ENCODE data around the gene EPB41L4B.
"Not testable (repeated sequence)": the region's sequence is repeated elsewhere in the genome, so short reads cannot be mapped to it uniquely, and the experiment has no call there.

The EPB41L4B gene

DNA sequence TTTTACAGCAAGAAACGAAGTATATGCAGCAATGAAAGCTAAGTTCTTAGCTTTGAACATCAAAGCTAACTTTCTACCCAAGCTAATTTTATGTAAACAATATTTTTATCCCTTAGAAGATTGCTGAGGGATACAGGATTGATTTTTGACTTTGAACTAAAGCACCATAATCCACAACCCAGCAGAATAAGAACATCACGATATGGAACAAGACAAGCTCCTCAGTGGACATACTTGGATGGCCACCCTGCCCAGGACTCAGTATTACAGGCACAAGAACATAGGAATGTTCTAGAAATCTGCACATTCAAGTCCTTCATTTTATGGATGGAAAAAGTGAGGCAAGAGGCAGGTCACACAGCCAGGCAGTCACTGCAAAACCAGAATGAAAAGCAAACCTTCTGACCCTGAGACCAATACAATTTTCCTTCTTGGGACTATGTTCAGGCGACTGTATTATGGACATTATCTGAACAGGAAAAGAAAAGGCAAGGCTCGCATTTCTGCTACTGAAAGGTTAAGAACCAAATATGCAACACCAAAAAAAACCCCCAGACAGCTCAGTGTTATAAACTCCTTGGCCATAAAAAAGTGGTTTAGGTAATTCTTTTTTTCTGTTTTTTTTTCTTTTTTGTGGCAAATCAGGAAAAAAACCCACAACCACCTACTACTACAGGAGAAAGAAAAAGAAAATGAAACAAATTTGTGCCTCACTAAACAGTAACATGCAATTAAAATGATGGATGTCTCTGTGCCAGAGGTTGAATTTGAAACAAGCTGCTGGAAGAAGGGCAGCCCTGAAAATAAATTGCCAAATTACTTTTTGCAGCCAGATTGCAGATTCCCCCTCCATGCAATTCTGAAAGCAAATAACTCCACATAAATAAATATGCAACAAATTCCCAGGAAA lies 25.4 kb downstream of the EPB41L4B start:
- FAIRE-seq = no peak

DNA sequence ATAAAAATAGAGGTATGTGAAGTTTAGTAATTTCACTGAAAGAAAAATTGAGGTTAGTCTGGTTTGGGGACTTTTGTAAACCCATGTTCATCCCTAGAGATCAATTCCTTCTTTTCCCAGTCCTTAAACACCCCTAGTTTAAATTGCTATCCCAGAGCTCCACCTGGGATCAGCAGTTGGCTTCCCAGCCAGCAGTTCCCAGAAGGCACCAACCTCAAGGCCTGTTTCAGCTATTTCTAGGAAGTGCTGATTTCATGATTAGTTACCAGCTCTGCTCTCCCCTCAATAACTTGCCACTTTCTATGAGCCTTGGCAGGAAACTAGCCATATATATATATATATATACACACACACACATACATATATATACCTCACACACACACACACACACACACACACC lies 30.5 kb downstream of the EPB41L4B start:
- no peak for FAIRE-seq

DNA sequence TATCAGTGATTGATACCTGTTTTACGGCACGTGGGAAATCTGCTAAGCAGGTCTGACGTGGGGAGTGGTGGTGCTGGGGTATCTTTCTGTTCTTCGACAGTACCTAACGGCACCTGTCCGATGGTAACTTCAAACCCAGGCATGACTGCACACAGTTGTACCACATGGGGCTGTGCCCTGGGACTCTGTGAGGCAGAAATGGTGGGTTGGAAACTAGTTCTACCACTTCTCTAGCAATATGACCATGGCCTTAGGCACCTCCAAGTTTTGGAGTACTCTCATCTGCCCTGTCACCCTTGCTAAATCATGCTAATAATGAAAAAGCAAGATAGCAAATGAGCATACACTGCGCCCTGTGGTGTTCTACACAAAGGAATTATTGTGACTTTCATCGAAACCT lies 30.9 kb downstream of the EPB41L4B start:
- FAIRE-seq = no peak

DNA sequence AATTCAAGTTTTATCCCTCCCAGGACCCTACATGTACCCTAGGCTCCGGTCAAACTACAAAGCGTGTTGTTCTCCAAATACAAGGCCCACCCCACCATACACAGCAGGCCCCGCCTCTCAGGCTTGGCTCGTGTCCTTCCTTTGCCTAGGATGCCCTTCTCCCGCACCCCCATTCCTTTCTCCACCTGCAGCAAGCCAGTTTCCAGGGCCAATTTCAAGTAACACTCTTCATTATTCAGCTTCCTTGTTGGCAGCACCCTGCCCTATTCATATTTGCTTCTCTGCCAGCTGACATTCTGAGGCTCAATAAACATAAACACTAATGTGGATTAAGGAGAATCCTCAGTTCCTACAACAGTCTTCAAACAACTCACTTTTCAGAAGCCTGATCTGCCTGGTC lies 31.7 kb downstream of the EPB41L4B start:
- no peak for FAIRE-seq

DNA sequence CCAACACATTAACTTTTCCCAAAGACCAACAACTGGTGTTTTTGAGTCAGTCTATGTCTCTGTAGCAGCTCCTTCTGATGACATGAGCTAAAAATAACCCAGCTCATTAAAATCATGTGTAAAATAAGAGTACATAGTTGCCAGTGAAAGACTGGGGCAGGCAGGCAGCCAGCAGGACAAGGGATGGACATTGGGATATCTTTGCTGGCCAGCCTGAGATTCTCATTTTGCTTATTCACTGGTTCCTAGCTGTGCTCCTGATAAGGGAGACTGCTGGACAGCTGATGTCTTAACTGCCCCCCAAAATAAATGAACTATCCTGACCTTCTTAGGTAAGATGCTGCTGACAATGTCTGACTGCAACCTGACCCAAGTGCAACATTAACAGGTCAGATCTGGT lies 33.9 kb downstream of the EPB41L4B start:
- no peak for FAIRE-seq

DNA sequence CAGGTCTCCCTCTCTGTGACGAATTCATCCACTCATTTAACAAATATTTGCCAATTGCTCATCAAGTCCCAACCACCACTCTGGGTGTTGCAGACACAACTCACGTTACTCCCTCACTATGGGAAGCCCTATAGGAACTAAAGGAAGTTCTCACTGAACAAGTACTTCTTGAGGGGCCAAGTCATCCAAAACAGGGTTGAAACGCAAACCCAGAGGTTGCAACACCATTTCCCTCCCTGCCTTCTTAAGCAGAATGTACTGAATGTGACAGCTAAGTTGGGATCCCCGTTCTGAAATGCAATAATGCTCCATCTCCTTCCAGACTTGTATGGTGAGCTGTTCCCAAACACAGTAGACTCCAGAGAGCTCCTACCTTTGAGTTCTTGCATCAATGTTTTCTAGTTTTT lies 34.3 kb downstream of the EPB41L4B start:
- no peak for FAIRE-seq

DNA sequence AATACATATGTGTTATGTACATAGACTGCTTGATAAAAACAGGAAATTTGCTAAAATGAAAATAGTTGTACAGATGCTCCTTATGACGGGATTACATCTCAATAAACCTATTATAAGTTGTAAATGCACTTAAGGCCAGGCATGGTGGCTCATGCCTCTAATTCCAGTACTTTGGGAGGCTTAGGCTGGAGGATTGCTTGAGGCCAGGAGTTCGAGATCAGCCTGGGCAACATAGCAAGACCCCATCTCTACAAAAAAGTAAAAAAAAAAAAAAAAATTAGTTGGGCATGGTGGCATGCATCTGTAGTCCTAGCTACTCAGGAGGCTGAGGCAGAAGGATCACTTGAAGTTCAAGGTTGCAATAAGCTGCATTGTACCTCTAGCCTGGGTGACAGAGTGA lies 37.2 kb downstream of the EPB41L4B start:
- FAIRE-seq = not testable (repeated sequence)

DNA sequence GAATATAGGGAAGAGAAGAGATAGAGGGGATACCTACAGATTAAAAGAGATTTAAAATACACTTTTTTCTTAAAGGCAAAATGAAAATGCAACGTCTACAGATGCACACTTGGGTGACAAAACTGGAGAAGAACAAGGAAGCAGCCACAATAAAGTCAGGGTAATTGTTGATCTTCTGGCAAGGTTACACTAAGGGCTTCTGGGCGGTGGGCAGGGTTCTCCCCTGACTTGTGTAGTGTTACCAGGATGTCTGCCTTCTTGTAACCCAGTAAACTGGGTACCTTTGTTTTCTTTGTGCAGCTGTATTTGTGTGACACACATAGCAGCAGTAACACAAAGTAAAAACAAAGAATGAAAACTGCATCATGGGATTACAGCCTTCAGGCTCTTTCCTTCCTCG lies 37.8 kb downstream of the EPB41L4B start:
- FAIRE-seq = no peak

DNA sequence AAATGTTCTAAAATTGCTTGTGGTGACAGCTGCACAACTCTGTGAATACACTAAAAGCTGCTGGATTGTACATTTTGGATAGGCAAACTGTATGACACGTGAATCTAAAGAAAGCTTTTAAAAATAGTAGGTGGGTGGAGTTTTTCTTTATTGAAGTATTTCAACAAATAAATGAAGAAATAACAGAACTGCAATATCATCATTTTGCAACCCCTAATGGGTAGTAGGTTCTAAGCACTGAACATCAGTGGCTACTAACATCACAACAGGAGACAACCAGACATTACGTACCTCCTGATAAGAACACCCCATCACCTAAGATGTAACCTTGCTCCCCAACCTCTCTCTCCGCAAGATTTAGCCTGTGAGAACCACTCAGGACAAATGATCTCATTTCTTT lies 38.6 kb downstream of the EPB41L4B start:
- FAIRE-seq = no peak

DNA sequence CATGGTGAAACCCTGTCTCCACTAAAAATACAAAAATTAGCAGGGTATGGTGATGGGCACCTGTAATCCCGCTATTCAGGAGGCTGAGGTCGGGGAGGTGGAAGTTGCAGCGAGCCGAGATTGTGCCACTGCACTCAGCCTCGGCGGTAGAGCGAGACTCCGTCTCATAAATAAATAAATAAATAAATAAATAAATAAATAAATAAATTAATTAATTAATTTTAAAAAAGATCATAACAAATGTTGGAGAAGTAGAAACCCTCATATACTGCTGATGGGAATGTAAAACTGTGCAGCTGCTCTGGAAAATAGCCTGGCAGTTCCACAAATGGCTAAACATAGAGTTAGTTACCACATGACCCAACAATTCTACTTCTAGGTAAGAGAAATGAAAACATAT lies 39.3 kb downstream of the EPB41L4B start:
- FAIRE-seq = no peak

DNA sequence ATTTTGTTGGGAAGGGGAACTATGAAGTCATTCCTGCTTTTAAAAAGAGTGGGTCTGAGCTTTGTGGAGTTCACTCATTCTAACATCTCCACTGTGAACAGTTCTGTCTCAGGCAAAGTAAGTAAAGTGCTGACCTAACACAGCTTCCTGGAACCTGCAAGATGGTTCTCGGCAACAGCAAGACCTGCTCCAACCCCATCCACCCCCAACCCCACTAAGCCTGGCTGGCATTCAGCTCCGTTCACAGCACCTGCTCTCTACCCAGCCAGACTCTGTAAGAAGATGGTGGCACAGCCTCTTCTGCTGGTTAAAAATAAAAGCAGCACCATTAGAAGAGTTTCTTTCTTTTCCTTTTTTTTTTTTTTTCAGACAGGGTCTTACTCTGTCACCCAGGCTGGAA lies 42.0 kb downstream of the EPB41L4B start:
- FAIRE-seq = no peak

DNA sequence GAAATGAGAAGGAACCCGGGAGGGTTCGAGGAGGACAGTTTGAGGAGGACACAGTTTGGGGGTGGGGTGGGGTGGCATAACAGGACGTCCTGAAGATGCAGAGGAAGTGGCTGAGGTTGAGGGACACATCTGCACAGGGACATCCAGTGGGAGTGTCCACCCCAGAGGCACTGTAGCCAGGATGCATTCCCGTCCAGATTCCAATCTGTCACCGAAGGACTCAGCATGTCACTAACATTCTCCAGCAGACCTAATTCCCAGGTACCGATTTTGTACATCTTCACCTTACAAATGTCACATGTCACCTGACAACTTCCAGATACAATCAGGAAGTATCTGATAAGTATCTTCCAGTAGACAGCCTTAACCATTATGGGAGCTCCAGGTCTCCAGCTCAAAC lies 42.6 kb downstream of the EPB41L4B start:
- no peak for FAIRE-seq

DNA sequence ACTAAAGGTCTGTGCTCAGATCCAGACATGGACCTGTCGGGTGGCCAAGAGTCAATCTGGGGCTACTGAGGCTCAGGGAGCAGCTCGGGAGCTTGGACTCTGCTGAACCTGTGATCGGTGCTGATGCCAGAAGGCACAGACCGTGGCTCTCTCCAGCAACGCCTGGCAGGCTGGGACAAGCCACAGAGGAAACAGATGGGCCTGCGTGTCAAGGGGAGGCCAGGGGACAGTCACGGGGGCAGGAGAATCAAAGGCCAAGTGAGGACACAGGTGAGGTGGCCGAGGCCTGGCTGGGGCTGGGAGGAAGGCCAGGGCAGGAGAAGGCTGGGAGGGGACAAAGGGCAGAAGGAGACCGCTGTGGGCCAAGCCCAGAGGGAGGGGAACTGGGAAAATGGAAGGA lies 43.4 kb downstream of the EPB41L4B start:
- no peak for FAIRE-seq

DNA sequence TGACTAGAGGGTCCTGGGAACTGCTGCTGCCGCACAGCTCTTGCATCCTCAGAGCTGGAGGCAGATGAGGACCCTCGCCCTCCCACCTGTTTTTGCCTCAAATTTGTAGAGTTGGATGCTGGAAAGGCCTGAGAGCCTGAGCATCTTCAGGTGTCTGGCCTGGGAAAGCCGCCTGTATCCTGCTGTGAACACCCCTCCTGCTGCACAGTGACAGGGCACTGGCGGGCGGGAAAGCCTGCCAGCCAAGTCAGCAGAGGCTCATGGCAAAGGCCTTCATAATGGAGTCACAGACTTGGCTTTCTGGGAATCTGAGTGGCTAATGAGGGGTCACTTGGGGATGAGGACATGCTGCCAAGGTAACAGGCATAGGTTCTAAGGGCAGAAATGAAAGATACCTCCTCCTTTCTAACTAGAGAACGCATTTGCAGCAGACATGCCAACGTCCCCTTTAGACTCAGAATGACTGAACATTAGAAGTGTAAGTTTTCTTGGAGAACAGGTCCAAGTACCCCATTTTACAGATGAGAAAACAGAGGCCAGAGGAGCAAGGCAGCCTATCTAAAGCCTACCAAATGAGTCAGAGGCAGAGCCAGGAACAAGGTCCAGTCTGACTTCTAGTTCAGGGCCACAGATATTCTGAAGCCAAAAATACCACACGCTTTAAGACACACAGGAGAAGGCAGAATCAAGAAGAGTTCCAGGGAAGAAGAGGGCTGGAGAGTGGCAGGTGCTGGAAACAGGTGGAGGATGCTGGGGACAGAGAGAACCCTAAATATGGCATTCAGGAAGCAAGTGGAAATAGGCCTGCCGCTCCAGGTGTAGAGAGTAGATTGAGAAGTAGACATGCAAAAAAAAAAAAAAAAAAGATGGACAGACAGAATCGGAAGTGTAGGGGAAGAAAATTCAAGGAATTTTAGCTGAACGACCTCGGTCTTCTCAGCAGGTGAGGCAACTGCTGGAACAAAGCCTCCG lies 44.1 kb downstream of the EPB41L4B start:
- FAIRE-seq = no peak

DNA sequence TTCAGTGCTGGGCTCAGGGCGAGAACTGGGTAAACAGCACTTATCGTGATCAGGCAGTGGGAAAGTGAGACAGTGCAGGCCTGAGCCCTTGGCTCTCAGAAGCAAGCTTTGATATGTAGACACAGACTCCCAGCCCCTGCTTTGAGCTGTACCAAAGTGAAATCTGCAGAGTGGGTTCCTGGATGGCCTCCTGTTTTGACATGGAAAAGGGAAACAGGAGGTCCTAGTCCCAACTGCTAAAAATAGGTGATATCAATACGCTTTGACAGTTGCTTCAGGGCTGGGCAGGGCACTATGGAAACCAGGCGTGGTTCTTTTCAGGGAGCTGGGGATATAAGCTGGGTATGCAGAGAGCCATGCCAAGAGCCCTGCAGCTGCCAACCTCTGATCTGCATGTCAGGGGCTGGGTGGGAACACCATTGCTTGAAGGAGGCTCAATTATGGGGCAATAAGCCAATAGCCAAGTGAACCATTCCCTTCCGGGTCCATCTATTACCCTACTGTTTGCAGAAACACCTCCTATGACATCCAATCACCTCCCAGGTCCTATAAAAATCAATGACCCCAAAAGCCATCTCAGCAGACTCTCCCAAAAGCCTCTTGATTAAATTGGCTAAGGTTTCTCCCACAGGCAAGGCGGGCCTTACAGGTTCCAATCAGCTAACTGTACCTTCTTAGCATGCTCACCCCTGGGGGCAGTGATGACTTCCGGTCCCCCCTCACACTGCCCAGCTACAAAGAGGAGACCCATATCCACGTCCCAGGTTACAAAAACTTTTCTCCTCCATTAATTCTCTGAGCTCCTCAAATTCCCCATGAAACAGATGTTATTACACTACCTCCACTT lies 45.8 kb downstream of the EPB41L4B start:
- FAIRE-seq = no peak

DNA sequence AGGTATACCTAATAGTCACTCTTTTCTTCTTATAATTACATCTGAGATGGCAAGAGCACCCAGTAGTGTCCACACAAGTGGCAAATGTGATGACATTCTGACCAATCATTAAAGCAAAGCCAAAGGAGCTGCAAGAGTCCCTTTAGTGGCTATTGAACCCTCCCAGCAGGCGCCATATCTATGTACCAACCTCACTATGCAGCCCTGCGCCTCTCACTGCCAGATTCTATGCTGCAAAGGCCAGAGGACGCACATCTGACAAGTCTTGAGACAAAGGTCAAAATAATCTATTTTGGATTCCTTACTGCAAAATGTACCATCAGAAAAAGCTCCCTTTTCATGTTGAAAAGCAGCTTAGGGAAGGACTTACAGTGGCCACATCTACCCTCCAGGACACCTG lies 47.0 kb downstream of the EPB41L4B start:
- FAIRE-seq = no peak

DNA sequence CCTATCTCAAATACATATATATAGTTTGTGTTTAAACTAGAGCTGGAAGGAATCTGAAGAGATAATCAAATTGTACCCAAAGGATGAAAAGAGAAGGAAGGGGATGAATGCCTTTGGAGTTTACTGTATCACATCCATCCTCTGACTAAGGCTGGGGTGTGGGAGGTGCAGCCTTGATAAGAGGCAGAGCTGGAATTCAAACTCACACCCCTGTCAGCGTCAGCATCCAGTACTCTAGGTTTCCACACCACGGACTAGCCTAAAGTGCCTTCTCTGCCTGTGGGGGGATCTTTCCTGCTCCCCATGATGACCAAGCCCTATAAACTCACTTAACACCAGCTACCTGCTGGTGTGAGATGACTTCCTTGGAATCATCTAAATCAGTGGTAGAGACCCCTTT lies 48.1 kb downstream of the EPB41L4B start:
- no peak for FAIRE-seq

DNA sequence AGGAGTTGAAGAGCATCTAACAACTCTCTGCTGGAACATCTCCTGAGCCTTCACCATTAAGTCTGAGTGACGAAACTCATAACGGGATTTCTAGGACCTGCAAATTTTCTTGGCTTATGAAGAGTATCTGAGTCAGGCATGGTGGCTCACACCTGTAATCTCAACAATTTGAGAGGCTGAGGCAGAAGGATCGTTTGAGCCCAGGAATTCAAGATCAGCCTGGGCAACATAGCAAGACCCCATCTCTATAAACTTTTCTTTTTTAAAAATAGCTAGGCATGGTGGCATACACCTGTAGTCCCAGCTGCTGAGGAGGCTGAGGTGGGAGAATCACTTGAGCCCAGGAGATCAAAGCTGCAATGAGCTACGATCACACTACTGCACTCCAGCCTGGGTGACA lies 48.8 kb downstream of the EPB41L4B start:
- FAIRE-seq = no peak

DNA sequence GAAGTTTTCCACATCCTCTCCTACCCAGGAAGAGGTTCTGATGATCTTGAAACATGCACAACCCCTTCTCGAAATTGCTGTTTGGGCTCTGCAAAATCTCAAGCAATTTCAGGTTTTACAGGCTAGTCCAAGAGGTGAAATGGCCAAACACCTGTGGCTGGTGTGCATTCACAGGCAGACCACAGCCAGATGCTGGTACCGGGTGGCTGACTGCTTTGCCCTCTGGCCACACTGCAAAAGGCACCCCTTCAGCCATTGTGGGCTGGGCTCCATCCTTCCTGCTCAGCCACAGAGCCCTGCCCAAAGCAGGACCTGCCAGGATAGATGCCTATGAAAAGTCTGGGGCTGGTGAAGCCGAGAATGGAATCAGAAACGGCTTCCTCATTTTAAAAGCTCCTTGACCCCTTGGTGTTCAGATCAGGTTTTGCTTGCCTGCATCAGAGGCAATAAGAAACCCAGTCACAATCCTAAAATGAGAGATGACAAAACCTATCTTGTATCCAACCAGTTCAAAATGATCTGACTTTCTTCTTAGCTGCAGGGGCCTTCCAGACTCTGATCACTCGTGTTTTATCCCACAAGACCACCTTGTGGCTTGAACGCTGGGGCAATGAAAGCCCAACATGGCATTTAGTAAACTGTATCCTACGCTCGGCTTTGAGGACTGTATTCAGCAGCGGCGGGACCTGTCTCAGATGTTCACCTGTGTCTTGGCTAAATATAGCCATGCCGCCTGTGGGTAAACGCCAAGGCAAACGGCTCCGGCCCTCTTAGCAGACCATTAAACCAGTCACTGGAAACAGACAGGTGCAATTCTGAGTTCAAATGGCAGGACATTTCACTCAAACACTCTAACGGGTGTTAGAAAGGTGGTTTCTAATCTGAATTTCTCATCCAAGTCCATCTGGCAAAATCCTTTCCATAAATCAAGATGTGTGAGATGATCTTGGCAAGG lies 49.6 kb downstream of the EPB41L4B start:
- no peak for FAIRE-seq

DNA sequence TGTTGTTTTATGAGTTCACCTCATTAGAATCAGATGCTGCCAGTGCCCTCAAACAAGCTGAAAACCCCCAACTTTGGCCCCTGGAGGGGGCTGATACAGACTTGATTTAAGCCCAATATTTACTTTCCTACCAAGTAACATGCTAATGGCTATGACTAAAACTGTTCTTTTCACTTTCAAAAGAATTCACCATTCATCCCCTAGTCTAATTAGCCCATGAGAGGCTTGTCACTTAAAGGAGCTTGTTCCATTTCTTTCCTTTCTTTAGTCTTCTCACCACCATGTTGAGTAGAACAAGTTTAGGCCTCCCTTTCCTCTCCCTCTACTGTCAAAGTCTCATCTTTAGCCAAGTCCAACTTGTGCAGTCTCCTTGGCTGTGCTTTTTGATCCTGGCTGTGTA lies 50.4 kb downstream of the EPB41L4B start:
- FAIRE-seq = no peak

DNA sequence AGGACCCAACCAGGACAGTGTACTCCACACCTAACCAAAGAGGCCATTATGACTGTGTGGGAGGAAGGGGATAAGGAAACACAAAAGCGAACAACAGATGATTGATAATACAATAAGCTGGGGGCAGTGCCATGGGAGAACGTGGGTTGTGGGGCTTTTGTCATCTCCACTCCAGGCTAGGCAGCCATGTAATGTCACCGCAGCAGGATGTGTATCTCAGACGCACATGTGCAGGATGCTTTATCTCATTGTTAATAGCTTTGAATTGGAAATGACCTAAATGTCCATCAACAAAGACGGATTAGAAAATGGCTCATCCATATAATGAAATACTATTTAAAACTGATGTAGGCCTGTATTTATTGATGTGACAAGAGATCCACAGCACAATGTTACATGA lies 51.0 kb downstream of the EPB41L4B start:
- no peak for FAIRE-seq

DNA sequence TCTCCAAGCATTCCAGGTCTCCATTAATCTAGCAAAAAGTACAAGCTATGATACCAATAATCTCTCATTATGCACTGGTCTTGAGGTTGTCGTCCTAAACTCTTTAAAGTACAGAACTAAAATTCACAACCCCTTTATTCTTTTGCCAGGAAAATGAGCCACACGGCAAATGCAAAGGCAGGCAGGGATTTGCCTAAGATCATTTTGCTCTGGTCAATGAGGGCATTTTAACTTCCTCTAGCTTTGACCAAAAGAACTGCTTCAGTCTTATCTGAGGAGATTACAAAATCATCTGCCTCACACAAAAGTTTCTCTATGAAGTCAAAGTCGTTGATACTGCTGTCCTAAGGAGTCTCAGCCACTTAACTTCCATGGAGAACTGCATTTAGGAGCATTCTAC lies 51.8 kb downstream of the EPB41L4B start:
- no peak for FAIRE-seq

Measured in A204.1 (cell line).